ENCODE measurements around the gene ESYT1.

ESYT1 gene, protein sequence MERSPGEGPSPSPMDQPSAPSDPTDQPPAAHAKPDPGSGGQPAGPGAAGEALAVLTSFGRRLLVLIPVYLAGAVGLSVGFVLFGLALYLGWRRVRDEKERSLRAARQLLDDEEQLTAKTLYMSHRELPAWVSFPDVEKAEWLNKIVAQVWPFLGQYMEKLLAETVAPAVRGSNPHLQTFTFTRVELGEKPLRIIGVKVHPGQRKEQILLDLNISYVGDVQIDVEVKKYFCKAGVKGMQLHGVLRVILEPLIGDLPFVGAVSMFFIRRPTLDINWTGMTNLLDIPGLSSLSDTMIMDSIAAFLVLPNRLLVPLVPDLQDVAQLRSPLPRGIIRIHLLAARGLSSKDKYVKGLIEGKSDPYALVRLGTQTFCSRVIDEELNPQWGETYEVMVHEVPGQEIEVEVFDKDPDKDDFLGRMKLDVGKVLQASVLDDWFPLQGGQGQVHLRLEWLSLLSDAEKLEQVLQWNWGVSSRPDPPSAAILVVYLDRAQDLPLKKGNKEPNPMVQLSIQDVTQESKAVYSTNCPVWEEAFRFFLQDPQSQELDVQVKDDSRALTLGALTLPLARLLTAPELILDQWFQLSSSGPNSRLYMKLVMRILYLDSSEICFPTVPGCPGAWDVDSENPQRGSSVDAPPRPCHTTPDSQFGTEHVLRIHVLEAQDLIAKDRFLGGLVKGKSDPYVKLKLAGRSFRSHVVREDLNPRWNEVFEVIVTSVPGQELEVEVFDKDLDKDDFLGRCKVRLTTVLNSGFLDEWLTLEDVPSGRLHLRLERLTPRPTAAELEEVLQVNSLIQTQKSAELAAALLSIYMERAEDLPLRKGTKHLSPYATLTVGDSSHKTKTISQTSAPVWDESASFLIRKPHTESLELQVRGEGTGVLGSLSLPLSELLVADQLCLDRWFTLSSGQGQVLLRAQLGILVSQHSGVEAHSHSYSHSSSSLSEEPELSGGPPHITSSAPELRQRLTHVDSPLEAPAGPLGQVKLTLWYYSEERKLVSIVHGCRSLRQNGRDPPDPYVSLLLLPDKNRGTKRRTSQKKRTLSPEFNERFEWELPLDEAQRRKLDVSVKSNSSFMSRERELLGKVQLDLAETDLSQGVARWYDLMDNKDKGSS

DNA sequence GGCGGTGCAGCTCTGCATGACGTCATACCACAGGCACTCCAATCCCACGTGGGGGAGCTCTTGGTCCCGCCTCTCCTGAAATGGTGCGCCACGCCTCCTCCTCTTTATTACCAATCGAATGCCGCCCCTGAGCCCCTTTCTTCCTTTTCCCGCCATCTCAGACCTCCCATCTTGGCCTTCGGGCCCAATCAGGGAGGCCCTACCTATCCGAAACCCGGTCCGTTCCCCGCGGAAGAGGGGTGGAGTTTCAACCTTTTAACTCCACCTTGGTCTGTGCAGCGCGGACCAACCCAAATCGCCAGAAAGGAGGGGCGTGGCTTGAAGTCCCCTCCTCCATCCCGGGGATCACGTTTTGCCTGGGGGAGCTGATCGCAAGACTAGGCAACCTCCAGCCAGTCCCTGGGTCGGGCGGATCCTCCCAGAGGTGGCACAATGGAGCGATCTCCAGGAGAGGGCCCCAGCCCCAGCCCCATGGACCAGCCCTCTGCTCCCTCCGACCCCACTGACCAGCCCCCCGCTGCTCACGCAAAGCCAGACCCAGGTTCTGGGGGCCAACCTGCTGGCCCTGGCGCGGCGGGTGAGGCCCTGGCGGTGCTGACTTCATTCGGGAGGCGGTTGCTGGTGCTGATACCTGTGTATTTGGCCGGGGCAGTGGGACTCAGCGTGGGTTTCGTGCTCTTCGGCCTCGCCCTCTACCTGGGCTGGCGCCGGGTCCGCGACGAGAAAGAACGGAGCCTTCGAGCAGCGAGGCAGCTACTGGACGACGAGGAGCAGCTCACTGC lies at the start of gene ESYT1:
ESYT1 (plus strand) TSS at position 380 of the 782 bp plus-strand sequence; CDS start at position 433, 53 bp downstream.
- peak; percentile 100 for DNase-seq (ENCODE audit: low spot score)

DNA sequence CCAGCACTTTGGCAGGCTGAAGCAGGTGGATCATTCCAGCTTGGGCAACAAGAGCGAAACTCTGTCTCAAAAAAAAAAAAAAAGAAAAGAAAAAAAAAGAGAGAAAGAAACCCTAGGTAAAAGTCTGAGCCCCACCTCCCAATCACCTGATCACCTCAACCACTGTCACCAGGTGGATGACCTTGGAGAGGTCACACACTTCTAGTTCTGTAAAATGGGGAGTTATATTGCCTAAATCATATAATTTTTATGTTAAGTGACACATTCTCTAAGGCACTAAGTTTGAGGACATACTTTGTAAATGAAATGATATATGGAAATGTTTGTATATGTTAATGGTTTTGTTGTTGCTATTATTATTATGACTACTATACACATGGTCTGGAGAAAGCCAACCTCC lies 49.6 kb upstream of the ESYT1 start:
- DNase-seq (ENCODE audit: low spot score): no peak

DNA sequence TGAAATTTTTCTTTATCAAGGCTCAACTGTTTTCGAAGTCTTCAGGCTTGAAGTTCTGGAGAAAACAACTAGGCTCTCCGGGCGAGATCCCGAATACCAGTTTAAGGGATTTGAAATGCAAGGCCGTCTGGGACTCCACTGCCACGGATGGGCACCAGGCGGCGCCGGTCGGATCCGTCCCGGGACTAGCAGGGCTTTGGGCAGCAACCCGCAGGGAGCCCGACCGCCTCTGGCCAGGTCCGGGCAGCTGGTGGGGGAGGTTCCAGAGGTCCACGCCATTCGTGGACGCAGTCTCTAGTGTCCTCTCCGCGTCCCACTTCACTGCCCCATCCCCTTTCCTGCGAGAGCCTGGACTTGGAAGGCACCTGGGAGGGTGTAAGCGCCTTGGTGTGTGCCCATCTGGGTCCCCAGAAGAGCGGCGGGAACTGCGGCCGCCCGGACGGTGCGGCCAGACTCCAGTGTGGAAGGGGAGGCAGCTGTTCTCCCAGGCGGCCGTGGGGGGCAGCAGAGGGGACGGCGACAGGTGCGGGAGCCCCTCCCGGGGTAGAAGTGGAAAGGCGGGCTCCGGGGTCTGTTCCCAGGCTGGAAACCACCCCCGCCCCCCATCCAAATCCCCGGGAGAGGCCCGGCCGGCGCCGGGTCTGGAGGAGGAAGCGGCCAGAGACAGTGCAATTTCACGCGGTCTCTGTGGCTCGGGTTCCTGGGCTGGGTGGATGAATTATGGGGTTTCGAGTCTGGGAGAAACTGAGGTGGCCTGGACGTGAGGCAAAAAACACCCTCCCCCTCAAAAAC lies 48.9 kb upstream of the ESYT1 start:
- DNase-seq (ENCODE audit: low spot score): peak; percentile 78

DNA sequence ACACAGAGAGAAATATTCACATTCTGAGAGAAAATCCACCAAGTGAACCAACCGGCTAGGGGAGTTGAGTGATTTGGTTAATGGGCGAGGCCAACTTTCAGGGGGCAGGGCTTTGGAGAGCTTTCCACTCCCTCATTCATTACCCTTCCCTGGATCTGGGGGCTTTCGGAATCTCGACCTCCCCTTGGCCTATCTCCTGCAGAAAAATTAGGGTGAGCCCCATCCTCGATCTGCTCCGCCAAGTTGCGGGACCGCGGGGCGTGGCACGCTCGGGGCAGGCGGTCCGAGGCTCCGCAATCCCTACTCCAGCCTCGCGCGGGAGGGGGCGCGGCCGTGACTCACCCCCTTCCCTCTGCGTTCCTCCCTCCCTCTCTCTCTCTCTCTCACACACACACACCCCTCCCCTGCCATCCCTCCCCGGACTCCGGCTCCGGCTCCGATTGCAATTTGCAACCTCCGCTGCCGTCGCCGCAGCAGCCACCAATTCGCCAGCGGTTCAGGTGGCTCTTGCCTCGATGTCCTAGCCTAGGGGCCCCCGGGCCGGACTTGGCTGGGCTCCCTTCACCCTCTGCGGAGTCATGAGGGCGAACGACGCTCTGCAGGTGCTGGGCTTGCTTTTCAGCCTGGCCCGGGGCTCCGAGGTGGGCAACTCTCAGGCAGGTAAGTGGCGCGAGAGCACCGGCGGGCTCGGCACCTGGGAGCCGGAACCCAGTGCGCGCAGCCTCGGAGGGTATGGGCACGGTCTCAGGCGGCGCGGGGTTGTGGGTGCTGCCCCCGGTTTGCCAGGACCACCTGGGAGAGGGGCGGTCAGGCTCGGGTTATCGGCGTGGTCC lies 48.1 kb upstream of the ESYT1 start, which contains the start of gene ERBB3:
ERBB3 (plus strand) TSS at position 443 of the 833 bp plus-strand sequence; CDS start at position 579, 136 bp downstream.
- peak; percentile 92 for DNase-seq (ENCODE audit: low spot score)

DNA sequence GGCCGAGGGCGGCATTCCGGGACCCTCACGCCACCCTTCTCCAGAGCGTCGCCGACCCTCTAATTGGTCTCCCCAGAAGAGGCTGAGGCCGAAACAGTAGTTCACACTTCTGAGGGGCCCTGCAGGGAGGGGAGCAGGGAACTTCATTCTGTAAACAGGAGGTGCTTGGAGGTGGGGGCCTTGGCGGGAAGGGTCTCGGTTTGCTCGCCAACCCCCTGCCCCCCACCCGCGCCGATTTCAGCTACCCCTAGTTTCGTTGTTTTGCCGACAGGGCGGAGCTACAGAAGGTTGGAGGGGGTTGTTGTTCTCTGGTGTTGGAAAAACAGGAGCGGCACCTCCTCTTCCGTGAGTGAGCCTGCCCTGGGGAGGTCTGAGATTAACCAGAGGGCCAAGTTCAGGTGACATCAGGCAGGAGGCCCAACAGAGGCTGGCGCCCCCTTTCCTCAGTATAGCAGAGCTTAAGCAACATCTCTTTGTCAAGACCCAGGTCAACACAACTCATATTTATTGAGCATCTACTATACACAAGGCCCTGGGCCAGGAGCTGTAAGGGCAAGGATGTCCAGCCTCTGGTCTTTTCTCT lies 47.4 kb upstream of the ESYT1 start:
- no peak for DNase-seq (ENCODE audit: low spot score)

DNA sequence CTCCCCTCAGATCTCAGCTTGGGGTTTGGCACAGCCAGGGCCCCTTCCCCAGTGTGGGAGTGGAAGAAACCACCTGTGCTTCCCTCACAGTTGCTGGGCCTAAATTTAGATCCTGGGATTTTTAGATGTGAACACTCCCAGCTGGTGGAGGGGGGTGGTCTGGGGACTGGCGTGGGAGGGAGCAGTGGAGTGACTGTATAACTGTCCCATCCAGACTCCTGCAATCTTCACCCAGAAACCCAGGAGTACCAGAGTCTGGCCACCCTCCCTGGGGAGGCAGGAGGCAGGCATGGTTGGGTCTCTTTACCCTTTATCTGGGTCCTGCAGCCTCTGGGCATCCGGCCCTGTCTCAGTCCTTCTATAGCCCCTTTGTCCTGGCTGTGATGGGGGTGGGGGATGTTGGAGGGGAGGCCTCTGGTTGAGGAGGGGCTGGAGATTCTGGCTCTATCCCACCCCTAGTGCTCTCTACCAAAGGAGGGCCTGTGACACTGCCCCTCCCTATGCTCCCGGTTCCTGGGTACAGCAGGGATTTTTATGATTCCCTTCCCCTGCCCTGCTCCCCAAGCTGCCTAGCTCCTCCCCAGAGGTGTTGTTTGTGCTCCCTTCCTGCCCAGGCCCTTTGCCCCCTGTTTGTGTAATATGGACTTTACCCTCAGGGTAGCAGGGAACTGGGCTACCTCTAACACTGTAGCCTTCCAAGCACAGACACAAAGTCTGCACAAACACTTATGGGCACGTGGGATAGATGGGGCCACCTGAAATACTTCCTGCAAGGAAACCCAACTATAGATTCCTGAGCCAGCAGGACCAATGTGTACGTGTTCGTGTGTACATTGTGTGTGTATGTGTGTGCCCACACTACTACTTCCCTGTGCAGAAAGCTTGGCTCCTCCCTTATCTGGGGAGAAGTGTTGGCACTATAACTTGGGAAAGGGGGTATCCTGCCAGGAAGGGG lies 46.4 kb upstream of the ESYT1 start:
- DNase-seq (ENCODE audit: low spot score): peak; percentile 80

DNA sequence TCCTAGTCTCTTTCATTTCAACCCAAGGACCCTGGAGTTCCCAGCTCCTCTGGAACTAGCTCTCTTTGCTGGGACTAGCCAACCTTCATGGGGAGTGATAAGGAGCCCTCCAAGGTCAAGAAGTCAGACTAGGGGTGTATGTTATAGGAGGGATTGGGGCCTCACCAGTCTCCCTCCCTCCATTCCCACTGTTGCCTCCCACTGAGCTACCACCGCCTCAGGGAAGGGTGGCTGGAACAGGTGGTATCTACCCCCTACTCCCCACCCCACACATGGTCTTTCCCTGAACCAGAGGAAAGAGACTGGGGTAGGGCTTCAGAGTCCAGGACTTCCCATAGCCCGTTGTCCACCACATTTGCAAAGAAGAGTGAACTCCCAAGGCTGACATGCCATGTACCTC lies 45.7 kb upstream of the ESYT1 start:
- DNase-seq (ENCODE audit: low spot score): no peak

DNA sequence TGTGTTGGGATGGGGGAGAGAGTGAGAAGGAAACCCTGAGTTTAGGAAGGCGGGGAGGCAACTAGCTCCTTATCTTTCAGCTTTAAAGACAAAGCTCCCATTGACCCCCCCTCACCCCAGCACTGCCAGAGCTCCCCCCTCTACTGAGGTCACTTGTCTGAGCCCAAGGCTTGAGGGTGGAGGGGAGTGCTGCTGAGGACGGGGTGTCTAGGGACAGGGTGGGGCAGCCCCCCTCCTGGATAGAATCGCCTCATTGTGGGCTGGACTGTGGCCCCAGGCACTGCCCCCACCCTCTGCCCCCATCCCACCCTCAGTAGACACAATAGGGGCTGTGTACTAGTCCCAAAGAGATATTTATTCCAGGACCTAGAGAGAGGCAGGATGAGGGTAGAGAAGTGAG lies 45.1 kb upstream of the ESYT1 start:
- DNase-seq (ENCODE audit: low spot score): peak; percentile 92

DNA sequence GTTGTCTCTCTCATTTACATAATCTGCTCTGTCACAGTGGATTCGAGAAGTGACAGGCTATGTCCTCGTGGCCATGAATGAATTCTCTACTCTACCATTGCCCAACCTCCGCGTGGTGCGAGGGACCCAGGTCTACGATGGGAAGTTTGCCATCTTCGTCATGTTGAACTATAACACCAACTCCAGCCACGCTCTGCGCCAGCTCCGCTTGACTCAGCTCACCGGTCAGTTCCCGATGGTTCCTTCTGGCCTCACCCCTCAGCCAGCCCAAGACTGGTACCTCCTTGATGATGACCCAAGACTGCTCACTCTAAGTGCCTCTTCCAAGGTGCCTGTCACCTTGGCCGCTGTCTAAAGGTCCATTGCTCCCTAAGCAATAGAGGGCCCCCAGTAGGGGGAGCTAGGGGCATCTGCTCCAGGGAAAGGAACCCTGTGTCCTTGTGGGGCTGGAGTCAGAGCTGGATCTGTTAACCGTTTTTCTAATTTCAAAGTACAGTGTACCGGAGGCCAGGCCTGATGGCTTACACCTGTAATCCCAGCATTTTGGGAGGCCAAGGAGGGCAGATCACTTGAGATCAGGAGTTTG lies 43.0 kb upstream of the ESYT1 start:
- DNase-seq (ENCODE audit: low spot score): no peak

DNA sequence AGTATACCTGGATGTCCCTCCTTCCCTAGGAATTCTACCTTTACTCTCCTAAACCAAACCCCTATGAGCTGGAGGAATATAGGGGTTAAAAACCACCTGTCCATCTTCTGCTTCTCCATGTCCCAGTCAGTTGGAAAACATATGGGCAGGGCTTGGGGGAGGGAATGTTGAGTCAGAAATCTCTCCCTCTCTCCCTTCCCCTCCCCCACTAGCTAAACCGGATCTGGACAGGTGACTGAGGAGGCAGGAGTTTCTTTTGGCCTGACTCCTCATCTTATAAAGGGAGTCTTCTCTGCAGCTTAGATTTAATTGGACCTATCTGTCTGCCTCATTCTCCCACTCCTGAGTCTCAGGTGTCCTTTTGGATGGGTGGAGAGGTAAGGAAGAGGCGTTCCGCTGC lies 42.0 kb upstream of the ESYT1 start:
- no peak for DNase-seq (ENCODE audit: low spot score)

DNA sequence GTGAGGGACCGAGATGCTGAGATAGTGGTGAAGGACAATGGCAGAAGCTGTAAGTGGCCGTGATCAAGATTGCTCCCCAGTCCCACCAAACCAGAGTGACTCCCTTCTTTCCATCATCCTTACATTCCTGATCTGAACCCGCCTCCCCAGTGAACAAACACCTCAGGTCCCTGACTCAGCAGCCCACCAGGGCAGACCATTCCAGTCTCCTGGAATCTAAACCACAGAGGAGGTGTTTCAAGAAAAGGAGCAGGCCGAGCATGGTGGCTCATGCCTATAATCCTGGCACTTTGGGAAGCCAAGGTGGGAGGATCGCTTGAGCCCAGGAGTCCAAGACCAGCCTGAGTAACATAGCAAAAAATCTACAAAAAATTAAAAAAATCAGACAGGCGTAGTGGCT lies 41.5 kb upstream of the ESYT1 start:
- DNase-seq (ENCODE audit: low spot score): no peak

DNA sequence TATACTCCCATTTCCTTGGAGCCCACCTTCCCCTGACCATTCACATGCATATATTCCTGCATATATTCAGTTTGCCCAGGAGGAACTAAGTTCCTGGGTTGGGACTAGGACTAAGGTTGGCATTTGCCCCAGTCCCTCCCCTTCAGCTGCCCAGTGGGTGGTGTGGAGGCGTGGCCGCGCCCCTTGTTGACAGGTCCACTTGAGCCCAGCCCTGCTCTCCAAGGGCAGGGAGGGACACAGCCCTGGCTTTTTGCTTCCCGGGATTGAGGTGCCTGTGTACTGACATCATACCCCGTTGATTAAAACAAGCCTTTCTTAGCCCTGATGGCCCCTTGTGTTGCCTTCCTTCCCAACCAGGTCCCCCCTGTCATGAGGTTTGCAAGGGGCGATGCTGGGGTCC lies 40.8 kb upstream of the ESYT1 start:
- DNase-seq (ENCODE audit: low spot score): no peak

DNA sequence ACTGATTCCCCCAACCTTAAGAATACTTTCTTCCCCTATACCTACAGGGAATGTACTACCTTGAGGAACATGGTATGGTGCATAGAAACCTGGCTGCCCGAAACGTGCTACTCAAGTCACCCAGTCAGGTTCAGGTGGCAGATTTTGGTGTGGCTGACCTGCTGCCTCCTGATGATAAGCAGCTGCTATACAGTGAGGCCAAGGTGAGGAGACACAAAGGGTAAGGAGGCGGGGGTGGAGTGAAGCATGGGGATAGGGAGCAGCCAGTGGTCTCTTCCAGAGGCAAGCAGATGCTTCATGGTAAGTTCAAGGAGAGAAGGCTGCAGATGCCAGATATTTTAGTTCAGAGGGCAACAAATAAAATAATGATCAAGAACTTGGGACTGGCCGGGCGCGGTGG lies 30.3 kb upstream of the ESYT1 start:
- no peak for DNase-seq (ENCODE audit: low spot score)

DNA sequence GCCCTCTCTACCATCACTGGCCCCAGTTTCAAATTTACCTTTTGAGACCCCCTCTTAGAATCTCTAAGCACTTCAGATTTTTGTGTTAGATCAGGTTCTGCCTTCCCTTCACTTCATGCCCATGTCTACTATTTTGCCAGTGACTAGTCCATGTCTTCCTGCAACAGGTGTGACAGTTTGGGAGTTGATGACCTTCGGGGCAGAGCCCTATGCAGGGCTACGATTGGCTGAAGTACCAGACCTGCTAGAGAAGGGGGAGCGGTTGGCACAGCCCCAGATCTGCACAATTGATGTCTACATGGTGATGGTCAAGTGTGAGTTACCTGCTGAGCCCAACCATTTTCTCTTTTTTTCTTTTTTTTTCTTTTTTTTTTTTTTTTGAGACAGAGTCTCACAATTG lies 29.5 kb upstream of the ESYT1 start:
- DNase-seq (ENCODE audit: low spot score): no peak

DNA sequence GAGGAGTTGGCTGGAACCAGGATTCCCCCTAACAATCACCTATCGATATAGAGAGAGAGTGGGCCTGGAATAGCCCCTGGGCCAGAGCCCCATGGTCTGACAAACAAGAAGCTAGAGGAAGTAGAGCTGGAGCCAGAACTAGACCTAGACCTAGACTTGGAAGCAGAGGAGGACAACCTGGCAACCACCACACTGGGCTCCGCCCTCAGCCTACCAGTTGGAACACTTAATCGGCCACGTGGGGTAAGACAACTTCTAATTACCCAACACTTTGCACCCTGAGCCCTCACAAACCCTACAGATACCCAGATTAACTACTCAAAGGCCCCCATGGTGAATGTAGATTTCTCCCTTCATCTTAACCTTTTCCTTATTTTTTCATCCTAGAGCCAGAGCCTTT lies 28.3 kb upstream of the ESYT1 start:
- DNase-seq (ENCODE audit: low spot score): no peak

DNA sequence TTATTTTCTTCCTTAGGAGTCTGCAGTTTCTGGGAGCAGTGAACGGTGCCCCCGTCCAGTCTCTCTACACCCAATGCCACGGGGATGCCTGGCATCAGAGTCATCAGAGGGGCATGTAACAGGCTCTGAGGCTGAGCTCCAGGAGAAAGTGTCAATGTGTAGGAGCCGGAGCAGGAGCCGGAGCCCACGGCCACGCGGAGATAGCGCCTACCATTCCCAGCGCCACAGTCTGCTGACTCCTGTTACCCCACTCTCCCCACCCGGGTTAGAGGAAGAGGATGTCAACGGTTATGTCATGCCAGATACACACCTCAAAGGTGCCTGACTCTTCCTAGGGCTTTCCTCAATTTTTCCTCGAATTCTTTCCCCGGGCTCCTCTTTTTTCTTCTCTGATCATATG lies 27.0 kb upstream of the ESYT1 start:
- no peak for DNase-seq (ENCODE audit: low spot score)

DNA sequence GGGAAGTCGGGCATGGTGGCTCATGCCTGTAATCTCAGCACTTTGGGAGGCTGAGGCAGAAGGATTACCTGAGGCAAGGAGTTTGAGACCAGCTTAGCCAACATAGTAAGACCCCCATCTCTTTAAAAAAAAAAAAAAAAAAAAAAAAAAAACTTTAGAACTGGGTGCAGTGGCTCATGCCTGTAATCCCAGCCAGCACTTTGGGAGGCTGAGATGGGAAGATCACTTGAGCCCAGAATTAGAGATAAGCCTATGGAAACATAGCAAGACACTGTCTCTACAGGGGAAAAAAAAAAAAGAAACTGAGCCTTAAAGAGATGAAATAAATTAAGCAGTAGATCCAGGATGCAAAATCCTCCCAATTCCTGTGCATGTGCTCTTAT lies 25.4 kb upstream of the ESYT1 start:
- DNase-seq (ENCODE audit: low spot score): no peak

DNA sequence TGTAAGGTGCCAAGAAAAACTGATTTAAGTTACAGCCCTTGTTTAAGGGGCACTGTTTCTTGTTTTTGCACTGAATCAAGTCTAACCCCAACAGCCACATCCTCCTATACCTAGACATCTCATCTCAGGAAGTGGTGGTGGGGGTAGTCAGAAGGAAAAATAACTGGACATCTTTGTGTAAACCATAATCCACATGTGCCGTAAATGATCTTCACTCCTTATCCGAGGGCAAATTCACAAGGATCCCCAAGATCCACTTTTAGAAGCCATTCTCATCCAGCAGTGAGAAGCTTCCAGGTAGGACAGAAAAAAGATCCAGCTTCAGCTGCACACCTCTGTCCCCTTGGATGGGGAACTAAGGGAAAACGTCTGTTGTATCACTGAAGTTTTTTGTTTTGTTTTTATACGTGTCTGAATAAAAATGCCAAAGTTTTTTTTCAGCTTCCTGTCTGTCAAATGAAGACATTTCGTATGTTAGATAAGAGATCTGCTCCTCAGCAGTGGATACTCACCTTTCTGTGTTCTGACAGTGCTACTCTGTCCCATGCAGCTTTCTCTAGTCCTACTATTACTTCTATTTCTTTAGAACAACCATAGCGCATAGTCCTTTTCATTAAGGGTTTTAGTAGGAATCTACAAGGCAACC lies 24.9 kb upstream of the ESYT1 start:
- DNase-seq (ENCODE audit: low spot score): no peak

Data from COLO829 (cell line).